Natural killer cell (primary cell): ENCODE results near the gene ETV7. TPM values are rescaled to one million over a fixed set of nuclear protein-coding genes. Genes with fewer than 3 reads are reported as not detected.
A peak's percentile ranks its signal among the peaks of the same experiment; 100 is the strongest.

Experiments
- ATAC-seq, 3 donors: fragments of 150-1000 bp in 2 of 3; fragments of 200-7000 bp in 1 of 3; cut with Tn5 transposase; 1 replicate in 1 of 3; 2 replicates in 2 of 3; pipeline ENCODE4 v1.10.0; 2021; ENCODE audit warnings: mild to moderate bottlenecking in 2 of 3, moderate library complexity in 2 of 3
- DNase-seq, 2 donors: peaks; one replicate each; pipeline versions ENCODE4 v3.0.0 to v3.0.0-alpha.2; 2013 to 2021; ENCODE audit warnings: mixed read lengths in 1 of 2
- H3K27ac ChIP-seq: one replicate; pipeline ENCODE4 v1.5.1; 2013; ENCODE audit warnings: mild to moderate bottlenecking, low read length
- H3K27me3 ChIP-seq: one replicate; pipeline ENCODE4 v1.6.1; 2013; ENCODE audit warnings: low read length; ENCODE audit not compliant: control insufficient read depth, insufficient read depth
- H3K36me3 ChIP-seq: one replicate; pipeline ENCODE4 v1.6.1; 2013; ENCODE audit warnings: low read length; ENCODE audit not compliant: control insufficient read depth, insufficient read depth
- H3K4me1 ChIP-seq: one replicate; pipeline ENCODE4 v1.6.1; 2013; ENCODE audit warnings: low read length; ENCODE audit not compliant: control insufficient read depth, insufficient read depth
- H3K4me3 ChIP-seq: one replicate; pipeline ENCODE4 v1.5.1; 2013; ENCODE audit warnings: low read length
- H3K9me3 ChIP-seq: one replicate; pipeline ENCODE4 v1.6.1; 2013; ENCODE audit warnings: low read length; ENCODE audit not compliant: control insufficient read depth, insufficient read depth
- H3K27ac Mint-ChIP-seq, 2 donors: one replicate each; pipeline ENCODE4 v1.8.0; 2022; ENCODE audit warnings: mild to moderate bottlenecking in 2 of 2, mixed read lengths in 2 of 2, moderate library complexity in 1 of 2
- H3K27me3 Mint-ChIP-seq, 2 donors: one replicate each; pipeline ENCODE4 v1.8.0; 2022; ENCODE audit warnings: low read depth in 2 of 2, mixed read lengths in 2 of 2
- H3K36me3 Mint-ChIP-seq: one replicate; pipeline ENCODE4 v1.8.0; 2022; ENCODE audit warnings: mixed read lengths
- H3K4me1 Mint-ChIP-seq, 2 donors: one replicate each; pipeline ENCODE4 v1.8.0; 2022; ENCODE audit warnings: mixed read lengths in 2 of 2
- H3K4me3 Mint-ChIP-seq: one replicate; pipeline ENCODE4 v1.8.0; 2022; ENCODE audit warnings: mild to moderate bottlenecking, moderate library complexity, mixed read lengths
- H3K9me3 Mint-ChIP-seq, 2 donors: one replicate each; pipeline ENCODE4 v1.8.0; 2022; ENCODE audit warnings: mixed read lengths in 2 of 2
- CTCF ChIP-seq: fragments of 200-600 bp; IDR thresholded peaks from one replicate; pipeline ENCODE4 v1.8.0; 2022; ENCODE audit warnings: antibody characterized with exemption
- WGBS: methylation state at CpG from one replicate; pipeline ENCODE4 v1.1.7; 2013; ENCODE audit warnings: missing lambda C conversion rate; ENCODE audit not compliant: insufficient coverage; 5-methylcytosine and 5-hydroxymethylcytosine counted together
- intact Hi-C: fragments of 100-400 bp; cut with micrococcal nuclease; formaldehyde crosslinking; loops from one replicate; pipeline ENCODE4 v1.14.2; 2022
- total RNA-seq, 4 donors: library from RNA; stranded (reverse); fragments of 120-200 nt in 1 of 4; gene quantifications; one replicate each; pipeline versions ENCODE4 v1.2.3 to v1.2.4, GENCODE V29; 2013 to 2022

Gene ETV7
- total RNA-seq, 3 donors from 2014 or later (not counting 1 experiment from before 2014, with no cell fraction given), result 0.96 to 2.8 (median 1.7) TPM

DNA sequence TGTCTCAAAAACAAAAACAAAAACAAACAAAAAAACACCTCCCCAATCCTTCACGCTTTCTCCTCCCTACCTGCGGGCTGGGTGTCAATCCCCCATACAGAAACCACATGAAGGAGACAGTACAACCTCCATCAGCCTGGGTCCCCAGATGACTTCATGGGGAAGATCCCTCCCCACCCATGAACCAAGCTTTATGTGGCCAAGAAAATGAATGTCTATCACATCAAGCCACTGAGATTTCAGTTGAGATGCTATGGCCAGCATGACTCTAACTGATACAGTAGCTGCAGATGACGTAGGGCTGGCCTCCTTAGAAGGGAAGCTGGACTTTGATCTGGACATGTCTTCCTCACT lies 29.6 kb downstream of the ETV7 start:
- peaks cover 9% of the 10 kb centered on the region in 2 donors for H3K27me3 Mint-ChIP-seq
- H3K9me3 Mint-ChIP-seq, result no peaks in the 10 kb centered on the region
- TF ChIP-seq CTCF, result no peak
- no peaks in the 10 kb centered on the region for H3K27me3 ChIP-seq
- WGBS, result 46% methylated on average over 3 of the region's 3 CpGs
- H3K36me3 ChIP-seq, result no peaks in the 10 kb centered on the region
- ATAC-seq, result peak in 2 of 3 donors; percentile 6 to 38
- no peaks in the 10 kb centered on the region for H3K36me3 Mint-ChIP-seq
- no peak overlapping the region for H3K27ac ChIP-seq
- intact Hi-C loops, result no loop called here
- peaks cover 0 to 17% of the 10 kb centered on the region in 2 donors for H3K4me1 Mint-ChIP-seq
- no peaks in the 10 kb centered on the region for H3K9me3 ChIP-seq
- H3K4me3 ChIP-seq, result no peak overlapping the region
- peaks cover 7% of the 10 kb centered on the region for H3K4me1 ChIP-seq
- peak in 1 of 2 donors; percentile 50 for DNase-seq
- H3K4me3 Mint-ChIP-seq, result no peak overlapping the region
- H3K27ac Mint-ChIP-seq, result no peak overlapping the region

GRCh38 chr6:36355819-36356218 lies 31.6 kb downstream of the ETV7 start:
- Mint-ChIP-seq H3K27ac (no peak overlapping the region), H3K4me1 (peaks cover 0 to 14% of the 10 kb centered on the region in 2 donors), H3K27me3 (peaks cover 9% of the 10 kb centered on the region in 2 donors), H3K9me3 (no peaks in the 10 kb centered on the region), H3K4me3 (no peak overlapping the region), H3K36me3 (no peaks in the 10 kb centered on the region)
- ATAC-seq (no peak), DNase-seq (no peak)
- Histone ChIP-seq H3K36me3 (no peaks in the 10 kb centered on the region), H3K4me1 (peaks cover 7% of the 10 kb centered on the region), H3K4me3 (no peak overlapping the region), H3K27ac (no peak overlapping the region), H3K9me3 (no peaks in the 10 kb centered on the region), H3K27me3 (no peaks in the 10 kb centered on the region)
- WGBS, result 41% methylated on average over 4 of the region's 4 CpGs
- intact Hi-C loops, result no loop called here
- TF ChIP-seq CTCF, result no peak

GRCh38 chr6:36353411-36353915 lies 34.0 kb downstream of the ETV7 start:
- 86% methylated on average over 3 of the region's 4 CpGs for WGBS
- H3K27ac ChIP-seq, result no peak overlapping the region
- no peak for TF ChIP-seq CTCF
- no peak overlapping the region for H3K4me3 ChIP-seq
- H3K27me3 Mint-ChIP-seq, result peaks cover 17 to 23% of the 10 kb centered on the region in 2 donors
- peaks cover 0 to 5% of the 10 kb centered on the region in 2 donors for H3K4me1 Mint-ChIP-seq
- no peaks in the 10 kb centered on the region for H3K4me1 ChIP-seq
- ATAC-seq (no peak), DNase-seq (no peak)
- H3K27me3 ChIP-seq, result no peaks in the 10 kb centered on the region
- no peaks in the 10 kb centered on the region for H3K9me3 Mint-ChIP-seq
- H3K36me3 Mint-ChIP-seq, result no peaks in the 10 kb centered on the region
- H3K27ac Mint-ChIP-seq, result no peak overlapping the region
- H3K9me3 ChIP-seq, result no peaks in the 10 kb centered on the region
- intact Hi-C loops, result no loop called here
- no peaks in the 10 kb centered on the region for H3K36me3 ChIP-seq
- H3K4me3 Mint-ChIP-seq, result no peak overlapping the region

DNA sequence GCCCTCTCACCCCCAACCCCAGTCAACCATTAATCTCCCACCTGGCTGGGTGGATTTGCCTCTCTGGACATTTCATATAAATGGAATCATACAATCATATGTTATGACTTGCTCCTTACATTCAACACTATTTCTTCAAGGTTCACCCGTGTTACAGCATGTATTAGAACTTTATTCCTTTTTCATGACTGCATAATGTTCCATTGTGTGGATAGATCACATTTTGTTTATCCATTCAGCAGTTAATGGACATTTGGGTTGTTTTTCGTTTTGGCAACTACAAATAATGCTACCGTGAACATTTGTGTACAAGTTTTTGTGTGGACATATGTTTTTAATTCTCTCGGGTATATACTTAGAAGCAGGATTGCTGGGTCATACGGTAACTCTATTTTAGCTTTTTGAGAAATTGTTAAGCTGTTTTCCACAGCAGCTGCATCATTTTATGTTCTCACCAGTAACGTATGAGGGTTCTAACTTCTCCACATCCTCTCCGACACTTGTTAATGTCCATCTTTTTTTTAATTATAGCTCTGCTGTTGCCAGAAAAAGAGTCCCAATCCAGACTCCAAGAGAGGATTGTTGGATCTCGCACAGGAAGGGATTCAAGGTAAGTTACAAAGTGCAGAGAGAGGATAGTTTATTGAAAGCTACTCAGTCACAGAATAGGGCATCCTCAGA lies 34.9 kb downstream of the ETV7 start:
- Mint-ChIP-seq H3K27me3 (peaks cover 17 to 23% of the 10 kb centered on the region in 2 donors), H3K36me3 (no peaks in the 10 kb centered on the region), H3K4me1 (peaks cover 0 to 1% of the 10 kb centered on the region in 2 donors), H3K27ac (no peak overlapping the region), H3K4me3 (no peak overlapping the region), H3K9me3 (no peaks in the 10 kb centered on the region)
- no peak for TF ChIP-seq CTCF
- Histone ChIP-seq H3K36me3 (no peaks in the 10 kb centered on the region), H3K4me3 (no peak overlapping the region), H3K9me3 (no peaks in the 10 kb centered on the region), H3K27ac (no peak overlapping the region), H3K4me1 (no peaks in the 10 kb centered on the region), H3K27me3 (no peaks in the 10 kb centered on the region)
- ATAC-seq (no peak), DNase-seq (no peak)
- intact Hi-C loops, result no loop called here
- 86% methylated on average over 8 of the region's 8 CpGs for WGBS
